Panc1 (cell line): ENCODE data around the gene KIF23. TPM values are rescaled to one million over a fixed set of nuclear protein-coding genes. Genes with fewer than 3 reads are reported as not detected.

Experiments
- ATAC-seq: fragments of 200-7000 bp; cut with Tn5 transposase; 2 replicates; pipeline ENCODE4 v1.9.1; 2020; ENCODE audit warnings: mild to moderate bottlenecking, moderate library complexity
- BruUV-seq: library from RNA; stranded (reverse); fragments of 400-500 nt; replicated peaks from 2 replicates; lab custom pipeline; 2021; lab: Mats Ljungman, UMichigan
- CTCF ChIA-PET: fragments of 300-600 bp; sonication (Branson Sonifier 250); formaldehyde crosslinking; loops from one replicate; lab custom pipeline; 2022; ENCODE audit warnings: antibody characterized with exemption; lab: Charles Lee
- POLR2A ChIA-PET: fragments of 300-600 bp; sonication (Branson Sonifier 250); formaldehyde crosslinking; loops from one replicate; lab custom pipeline; 2022; ENCODE audit warnings: antibody characterized with exemption; lab: Charles Lee
- DNase-seq: peaks from one replicate; pipeline ENCODE4 v3.0.0-alpha.2; 2010; ENCODE audit warnings: low read depth, low spot score
- H3K27ac ChIP-seq: 2 replicates; pipeline ENCODE4 v1.5.1; 2011; ENCODE audit warnings: mild to moderate bottlenecking, low read length, inconsistent platforms
- H3K27me3 ChIP-seq: fragments of 200-500 bp; sonication (Bioruptor generic); 2 replicates; pipeline ENCODE4 v1.6.0; 2014; ENCODE audit warnings: low read length, inconsistent platforms; ENCODE audit not compliant: control insufficient read depth, insufficient read depth
- H3K36me3 ChIP-seq: fragments of 200-500 bp; sonication (Bioruptor generic); 2 replicates; pipeline ENCODE4 v1.5.1; 2014; ENCODE audit warnings: inconsistent platforms, mild to moderate bottlenecking, low read length, moderate library complexity; ENCODE audit not compliant: control insufficient read depth, insufficient read depth
- H3K4me1 ChIP-seq: 2 replicates; pipeline ENCODE4 v1.5.1; 2011; ENCODE audit warnings: inconsistent platforms, mild to moderate bottlenecking, low read length, moderate library complexity; ENCODE audit not compliant: control insufficient read depth, insufficient read depth
- H3K4me3 ChIP-seq, 2 experiments: 2 replicates each; pipeline ENCODE4 v1.5.1; 2011 to 2012; ENCODE audit warnings: low read depth in 2 of 2, low read length in 2 of 2, mild to moderate bottlenecking in 2 of 2, inconsistent platforms in 1 of 2, moderate library complexity in 1 of 2
- H3K9me3 ChIP-seq: fragments of 200-500 bp; sonication (Bioruptor generic); 2 replicates; pipeline ENCODE4 v1.5.1; 2014; ENCODE audit warnings: low read depth, mild to moderate bottlenecking, inconsistent platforms, low read length, moderate library complexity; ENCODE audit not compliant: control insufficient read depth, insufficient read depth
- CTCF ChIP-seq: fragments of 450-650 bp; IDR thresholded peaks from 2 replicates; pipeline ENCODE4 v1.5.1; 2017; ENCODE audit warnings: mild to moderate bottlenecking
- POLR2AphosphoS5 ChIP-seq: IDR thresholded peaks from 2 replicates; pipeline ENCODE4 v1.6.1; 2012; ENCODE audit warnings: mild to moderate bottlenecking, low read depth, low read length, moderate library complexity
- REST ChIP-seq, 2 experiments: IDR thresholded peaks; 2 replicates each; pipeline ENCODE4 v1.6.1; 2011 to 2012; ENCODE audit warnings: low read depth in 2 of 2, control low read depth in 1 of 2, low read length in 1 of 2, mild to moderate bottlenecking in 1 of 2, moderate library complexity in 1 of 2; ENCODE audit not compliant: insufficient read depth in 1 of 2
- SIN3A ChIP-seq: IDR thresholded peaks from 2 replicates; pipeline ENCODE4 v1.6.1; 2012; ENCODE audit warnings: low read depth, mild to moderate bottlenecking, low read length, moderate library complexity, borderline replicate concordance; ENCODE audit not compliant: insufficient read depth
- TCF7L2 ChIP-seq: IDR thresholded peaks from 2 replicates; pipeline ENCODE4 v1.6.1; 2011; ENCODE audit warnings: mild to moderate bottlenecking, low read depth, low read length, inconsistent platforms
- in situ Hi-C: cut with HindIII; loops from 2 replicates; pipeline ENCODE4 v1.10.0; 2016; ENCODE audit warnings: low sequenced_read_pairs, low pct_unique_long_range_greater_than_20kb
- intact Hi-C: fragments of 100-400 bp; cut with micrococcal nuclease; formaldehyde crosslinking; loops from one replicate; pipeline ENCODE4 v1.10.0; 2022; ENCODE audit not compliant: unreplicated experiment
- total RNA-seq: library from RNA; stranded (reverse); gene quantifications from one replicate; pipeline ENCODE4 v1.2.1, GENCODE V29; 2021; ENCODE audit not compliant: unreplicated experiment

Gene KIF23
- total RNA-seq, 1 experiment from 2014 or later = 82.5 TPM

GRCh38 chr15:69412274-69412673 is 1.9 kb upstream of the KIF23 start:
- Histone ChIP-seq H3K9me3 (no peaks in the 10 kb centered on the region), H3K4me3 (no peak overlapping the region), H3K4me1 (peaks cover 19% of the 10 kb centered on the region; the same call in 1 of the 2 replicates), H3K27me3 (no peaks in the 10 kb centered on the region), H3K36me3 (peaks cover 14% of the 10 kb centered on the region), H3K27ac (no peak overlapping the region)
- POLR2A ChIA-PET = no interaction called here
- in situ Hi-C loops = no loop called here
- CTCF ChIA-PET = no interaction called here
- BruUV-seq = no TSS peak
- TF ChIP-seq SIN3A = no peak
- TF ChIP-seq REST (IDR thresholded peaks at IDR 0.05; ENCODE audit: insufficient read depth in 1 of 2, low read depth in 2 of 2, low read length in 1 of 2) = no peak
- TF ChIP-seq TCF7L2 = no peak
- no peak for TF ChIP-seq POLR2AphosphoS5
- no peak for TF ChIP-seq CTCF
- no peak for DNase-seq
- no peak for ATAC-seq
- intact Hi-C loops = loop anchor here (5.0 kb wide), 1 partner anchor 355 kb away; no protein-coding TSS in a partner anchor

- no peak overlapping the region for H3K4me3 ChIP-seq
- in situ Hi-C loops (no loop called here), intact Hi-C loops (loop anchor here (5.0 kb wide), 1 partner anchor 355 kb away; no protein-coding TSS in a partner anchor)
- ATAC-seq = no peak
- peaks cover 20% of the 10 kb centered on the region; the same call in 1 of the 2 replicates for H3K4me1 ChIP-seq
- BruUV-seq = no TSS peak
- ChIA-PET POLR2A (no interaction called here), CTCF (no interaction called here)
- H3K27me3 ChIP-seq = no peaks in the 10 kb centered on the region
- no peak for TF ChIP-seq TCF7L2
- TF ChIP-seq POLR2AphosphoS5 = no peak
- no peak for TF ChIP-seq SIN3A
- TF ChIP-seq REST (IDR thresholded peaks at IDR 0.05; ENCODE audit: insufficient read depth in 1 of 2, low read depth in 2 of 2, low read length in 1 of 2) = no peak
- no peak for TF ChIP-seq CTCF
- no peak for DNase-seq
- no peak overlapping the region for H3K27ac ChIP-seq
- H3K9me3 ChIP-seq = no peaks in the 10 kb centered on the region
- H3K36me3 ChIP-seq = peaks cover 18% of the 10 kb centered on the region
Measured at GRCh38 chr15:69412701-69413100, 1.4 kb upstream of the KIF23 start.
